ENCODE measurements around the gene SLC7A4. TPM values are rescaled to one million over a fixed set of nuclear protein-coding genes. Genes with fewer than 3 reads are reported as not detected.

The SLC7A4 gene
- total and polyA plus RNA-seq, 12 donors: 0.07 to 0.78 (median 0.17) TPM; not detected in 7

DNA sequence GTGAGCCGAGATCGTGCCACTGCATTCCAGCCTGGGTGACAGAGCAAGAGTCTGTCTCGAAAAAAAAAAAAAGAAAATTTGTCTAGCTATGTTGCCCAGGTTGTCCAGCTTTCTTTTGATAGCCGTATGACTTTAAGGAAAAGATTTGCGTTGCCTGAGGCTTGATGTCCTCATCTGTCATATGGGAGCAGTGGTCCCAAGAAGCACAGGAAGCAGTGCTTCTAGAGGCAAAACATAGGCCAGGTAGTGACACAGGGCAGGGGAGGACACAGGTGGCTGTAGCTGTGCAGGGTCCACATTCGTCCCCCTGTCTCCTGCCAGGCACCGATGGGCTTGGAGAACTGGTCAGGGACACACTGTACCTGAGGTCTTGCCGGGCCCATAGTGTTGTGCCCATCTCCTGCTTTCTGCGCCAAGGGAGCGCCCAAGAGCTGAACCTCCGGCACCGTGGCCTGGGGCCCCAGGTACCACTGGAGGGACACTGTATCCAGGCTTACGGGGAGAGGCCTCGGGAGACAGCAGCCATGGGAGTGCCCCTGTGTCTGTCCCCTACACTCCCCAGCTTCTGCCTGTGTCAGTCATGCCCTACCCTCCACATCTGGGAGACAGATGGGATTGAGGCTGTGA is 14.8 kb upstream of the SLC7A4 start:
- TF ChIP-seq, protein P1, sequence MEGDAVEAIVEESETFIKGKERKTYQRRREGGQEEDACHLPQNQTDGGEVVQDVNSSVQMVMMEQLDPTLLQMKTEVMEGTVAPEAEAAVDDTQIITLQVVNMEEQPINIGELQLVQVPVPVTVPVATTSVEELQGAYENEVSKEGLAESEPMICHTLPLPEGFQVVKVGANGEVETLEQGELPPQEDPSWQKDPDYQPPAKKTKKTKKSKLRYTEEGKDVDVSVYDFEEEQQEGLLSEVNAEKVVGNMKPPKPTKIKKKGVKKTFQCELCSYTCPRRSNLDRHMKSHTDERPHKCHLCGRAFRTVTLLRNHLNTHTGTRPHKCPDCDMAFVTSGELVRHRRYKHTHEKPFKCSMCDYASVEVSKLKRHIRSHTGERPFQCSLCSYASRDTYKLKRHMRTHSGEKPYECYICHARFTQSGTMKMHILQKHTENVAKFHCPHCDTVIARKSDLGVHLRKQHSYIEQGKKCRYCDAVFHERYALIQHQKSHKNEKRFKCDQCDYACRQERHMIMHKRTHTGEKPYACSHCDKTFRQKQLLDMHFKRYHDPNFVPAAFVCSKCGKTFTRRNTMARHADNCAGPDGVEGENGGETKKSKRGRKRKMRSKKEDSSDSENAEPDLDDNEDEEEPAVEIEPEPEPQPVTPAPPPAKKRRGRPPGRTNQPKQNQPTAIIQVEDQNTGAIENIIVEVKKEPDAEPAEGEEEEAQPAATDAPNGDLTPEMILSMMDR (IDR thresholded peaks at IDR 0.05): no peak
- no peaks in the 10 kb centered on the region for H3K9me3 ChIP-seq
- intact Hi-C loops (cut with DNase I): loop anchor here in 2 of 10 donors (5.0 to 10.0 kb wide), 2 partner anchors 45 to 62 kb away; partner anchors contain the start of genes LZTR1 (in 1 of the 2) and THAP7 (in 1 of the 2)
- peaks cover 5 to 16% (median 14%) of the 10 kb centered on the region in 9 donors for H3K4me1 ChIP-seq
- H3K4me3 ChIP-seq: no peak overlapping the region
- H3K27ac ChIP-seq: no peak overlapping the region
- no peaks in the 10 kb centered on the region for H3K36me3 ChIP-seq
- peaks cover 0 to 7% (median 0%) of the 10 kb centered on the region in 7 donors for H3K27me3 ChIP-seq
- DNase-seq: no peak
- WGBS, 2 donors: 91 to 92% methylated on average over 14 of the region's 14 CpGs
- ATAC-seq: no peak

DNA sequence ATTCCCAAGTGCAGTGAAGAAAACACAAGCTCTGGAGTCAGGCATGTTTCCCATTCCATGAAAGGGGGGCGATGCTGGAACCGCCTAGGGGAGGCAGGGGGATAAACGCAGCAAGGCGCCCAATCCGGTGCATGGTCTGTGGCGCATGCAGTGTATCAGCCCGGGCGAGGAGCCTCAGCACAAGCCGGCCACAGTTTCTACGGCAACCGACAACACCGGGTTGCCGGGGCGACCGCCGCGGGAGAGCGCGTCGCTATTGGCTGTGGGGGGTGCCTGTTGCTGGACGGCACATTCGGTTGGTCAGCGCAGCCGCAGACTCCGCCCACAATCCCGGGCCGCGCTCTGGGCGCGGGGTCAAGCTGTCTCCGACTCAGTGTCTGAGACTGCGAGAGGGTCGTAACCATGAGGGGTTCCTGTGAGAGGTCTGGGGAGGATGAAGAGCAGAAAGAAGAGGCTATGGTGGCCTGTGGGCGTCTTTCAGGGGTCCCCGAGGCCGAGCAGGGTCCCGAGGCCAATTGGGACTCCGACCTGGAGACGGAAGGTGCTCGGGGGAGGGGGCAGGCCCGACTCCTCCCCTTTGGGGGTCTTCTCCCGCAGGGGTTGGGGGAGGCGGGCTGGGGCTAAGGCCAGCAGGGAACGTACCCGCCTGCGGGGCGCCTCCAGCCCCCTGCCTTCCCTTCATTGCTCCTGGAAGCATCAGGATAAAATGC is 13.4 kb upstream of the SLC7A4 start, which contains the start of gene LRRC74B:
TSS of gene LRRC74B (plus strand) at position 362 of the 710 bp plus-strand sequence. CDS start at position 403, 41 bp downstream.
- no peaks in the 10 kb centered on the region for H3K9me3 ChIP-seq
- H3K4me3 ChIP-seq: peak within 1 kb of the TSS; percentile 27 to 63 (median 54)
- peaks cover 0 to 7% (median 0%) of the 10 kb centered on the region in 7 donors for H3K27me3 ChIP-seq
- ATAC-seq: peak; percentile 92 to 98 (median 98)
- WGBS, 2 donors: 4 to 5% methylated on average over 46 to 47 of the region's 47 CpGs
- H3K36me3 ChIP-seq: no peaks in the 10 kb centered on the region
- peaks cover 5 to 16% (median 14%) of the 10 kb centered on the region in 9 donors for H3K4me1 ChIP-seq
- H3K27ac ChIP-seq: peak within 1 kb of the TSS in 1 of 10 donors; percentile 35
- DNase-seq: peak; percentile 89 to 91
- TF ChIP-seq, protein P1 (IDR thresholded peaks at IDR 0.05): no peak
- intact Hi-C loops (cut with DNase I): loop anchor here in 2 of 10 donors (5.0 to 10.0 kb wide), 2 partner anchors 43 to 61 kb away; partner anchors contain the start of genes LZTR1 (in 1 of the 2) and THAP7 (in 1 of the 2)

DNA sequence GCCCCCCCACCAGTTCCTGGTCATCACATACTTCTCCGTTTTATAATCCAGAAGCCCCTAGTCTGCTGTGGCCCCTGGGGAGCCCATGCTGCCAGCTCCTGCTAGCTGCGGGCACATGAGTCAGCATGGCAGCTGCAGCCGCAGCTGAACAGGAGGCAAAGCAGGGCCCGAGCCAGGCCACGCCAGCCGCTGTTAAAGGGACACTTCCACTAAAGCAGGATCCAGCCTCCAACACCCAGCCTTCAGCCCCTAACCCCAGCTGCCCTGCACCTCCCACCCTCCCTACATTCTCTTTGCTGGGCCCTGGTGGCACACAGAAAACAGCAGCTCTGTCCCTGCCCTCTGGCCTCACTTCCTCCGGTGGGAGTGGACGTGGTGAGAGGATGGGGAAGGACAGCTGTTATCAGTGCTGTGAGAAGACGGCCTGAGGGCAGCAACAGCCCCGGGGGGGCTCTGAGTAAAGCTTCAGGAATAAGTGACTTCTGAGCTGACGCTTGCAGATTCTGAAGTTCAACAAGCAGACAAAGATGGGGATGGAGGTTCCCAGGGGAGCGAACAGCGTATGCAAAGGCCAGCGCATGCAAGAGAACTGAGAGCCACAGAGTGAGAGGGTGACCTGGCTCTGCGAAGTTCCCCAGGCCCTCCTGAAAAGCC is 12.7 kb upstream of the SLC7A4 start:
- Histone ChIP-seq H3K4me3 (peak overlapping the region; percentile 27 to 63 (median 54)), H3K36me3 (no peaks in the 10 kb centered on the region), H3K27me3 (peaks cover 0 to 7% (median 0%) of the 10 kb centered on the region in 7 donors), H3K27ac (no peak overlapping the region), H3K4me1 (peaks cover 5 to 16% (median 14%) of the 10 kb centered on the region in 9 donors), H3K9me3 (no peaks in the 10 kb centered on the region)
- intact Hi-C loops (cut with DNase I): loop anchor here in 2 of 10 donors (5.0 to 10.0 kb wide), 2 partner anchors 43 to 60 kb away; partner anchors contain the start of genes LZTR1 (in 1 of the 2) and THAP7 (in 1 of the 2)
- TF ChIP-seq, protein P1 (IDR thresholded peaks at IDR 0.05): no peak
- no peak for DNase-seq
- 10 to 15% methylated on average over 15 of the region's 15 CpGs for WGBS, 2 donors
- peak; percentile 19 to 76 (median 54) for ATAC-seq
